Mucosa of gallbladder (tissue), 1 donor: ENCODE measurements around the gene MYO10. TPM values are rescaled to one million over a fixed set of nuclear protein-coding genes. Genes with fewer than 3 reads are reported as not detected.

Experiments
- DNase-seq: peaks from one replicate; pipeline ENCODE4 v3.0.0-alpha.2; 2020; ENCODE audit warnings: low spot score
- total RNA-seq: library from RNA; stranded (reverse); gene quantifications from one replicate; pipeline ENCODE4 v1.2.1, GENCODE V29; 2021
- donor health status: DM: no; HTN: no; CAD: no.

The MYO10 gene
- total RNA-seq, 1 donor from 2014 or later, result 16.2 TPM

GRCh38 chr5:16943846-16944678, 8.0 kb upstream of the MYO10 start:
- DNase-seq, result no peak

DNA sequence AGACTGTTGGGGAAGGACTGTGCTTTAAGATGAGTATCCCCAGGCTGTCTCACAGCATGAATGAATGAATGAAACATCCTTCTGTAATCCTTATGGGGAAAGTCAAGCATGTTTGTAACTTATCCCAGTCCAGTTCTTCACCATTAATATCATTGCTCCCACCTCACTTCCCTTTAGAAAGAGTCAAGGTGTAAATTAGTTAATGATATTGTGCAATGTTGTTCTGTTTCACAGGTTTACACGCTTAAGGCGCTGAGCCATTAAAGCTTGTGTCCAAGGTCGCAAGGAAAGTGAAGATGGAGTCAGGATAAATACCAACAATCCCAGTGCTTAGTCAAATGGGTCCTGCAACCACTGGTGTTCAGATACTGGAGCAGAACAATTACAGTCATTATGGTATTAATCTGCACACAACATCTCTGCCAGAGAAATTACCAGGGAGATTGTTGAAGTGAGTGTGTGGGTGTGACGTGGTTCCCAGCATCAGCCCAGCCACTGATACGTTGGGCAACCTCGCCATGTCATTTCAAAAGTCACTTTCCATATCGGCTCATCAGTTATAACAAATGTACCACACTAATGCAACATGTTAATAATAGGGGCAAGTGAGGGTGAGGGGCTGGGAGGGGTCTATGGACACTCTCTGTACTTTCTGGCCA, 1.5 kb upstream of the MYO10 start:
- no peak for DNase-seq

DNA sequence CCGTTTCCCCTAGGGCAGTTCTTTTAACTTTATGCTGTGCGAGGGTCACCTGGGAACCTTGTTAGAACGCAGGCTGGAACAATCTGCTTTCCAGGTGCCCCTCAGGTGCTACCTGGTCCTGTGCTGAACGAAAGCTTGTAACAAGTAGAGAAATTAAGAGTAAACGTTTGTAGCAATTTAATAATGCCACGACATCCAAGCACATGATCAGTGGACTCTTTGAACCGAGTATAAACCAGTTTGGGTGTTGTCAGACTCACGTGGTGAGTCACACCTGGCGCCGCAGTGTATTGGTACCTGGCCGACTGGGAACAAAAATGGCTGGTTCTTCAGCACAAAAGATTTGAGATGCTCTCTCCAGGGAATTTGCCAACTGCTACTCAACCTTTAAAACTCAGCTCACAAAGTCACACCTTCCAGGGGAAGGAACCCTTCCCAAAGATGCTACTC, 926 bp upstream of the MYO10 start:
- DNase-seq, result peak; percentile 70

- no peak for DNase-seq
These were observed 598 bp downstream of the MYO10 start for GRCh38 chr5:16935231-16936149.

GRCh38 chr5:16934677-16935153, 1.4 kb downstream of the MYO10 start:
- no peak for DNase-seq

- peak; percentile 55 for DNase-seq
These were observed 2.0 kb downstream of the MYO10 start for GRCh38 chr5:16934123-16934522.

- DNase-seq, result no peak
These were observed 2.8 kb downstream of the MYO10 start for GRCh38 chr5:16933337-16933736.

DNA sequence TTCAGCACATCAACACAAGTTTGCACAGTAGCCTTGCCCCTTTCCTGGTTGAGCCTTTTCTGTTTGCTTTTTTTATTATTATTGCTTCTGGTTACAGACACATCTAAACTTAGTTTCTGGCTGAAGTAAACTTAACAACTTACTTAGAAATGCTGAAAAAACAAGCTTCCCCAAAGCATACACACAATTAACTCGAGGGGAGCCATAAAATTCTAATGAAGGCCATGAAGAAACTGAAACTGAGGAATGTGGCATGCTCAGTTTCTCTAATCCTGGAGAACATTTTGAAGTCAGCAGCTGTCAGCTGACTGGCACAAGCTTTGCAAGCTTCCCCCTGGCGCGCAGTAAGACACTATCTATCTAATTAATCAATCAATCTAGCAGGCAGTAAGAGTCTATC, 3.7 kb downstream of the MYO10 start:
- no peak for DNase-seq

DNA sequence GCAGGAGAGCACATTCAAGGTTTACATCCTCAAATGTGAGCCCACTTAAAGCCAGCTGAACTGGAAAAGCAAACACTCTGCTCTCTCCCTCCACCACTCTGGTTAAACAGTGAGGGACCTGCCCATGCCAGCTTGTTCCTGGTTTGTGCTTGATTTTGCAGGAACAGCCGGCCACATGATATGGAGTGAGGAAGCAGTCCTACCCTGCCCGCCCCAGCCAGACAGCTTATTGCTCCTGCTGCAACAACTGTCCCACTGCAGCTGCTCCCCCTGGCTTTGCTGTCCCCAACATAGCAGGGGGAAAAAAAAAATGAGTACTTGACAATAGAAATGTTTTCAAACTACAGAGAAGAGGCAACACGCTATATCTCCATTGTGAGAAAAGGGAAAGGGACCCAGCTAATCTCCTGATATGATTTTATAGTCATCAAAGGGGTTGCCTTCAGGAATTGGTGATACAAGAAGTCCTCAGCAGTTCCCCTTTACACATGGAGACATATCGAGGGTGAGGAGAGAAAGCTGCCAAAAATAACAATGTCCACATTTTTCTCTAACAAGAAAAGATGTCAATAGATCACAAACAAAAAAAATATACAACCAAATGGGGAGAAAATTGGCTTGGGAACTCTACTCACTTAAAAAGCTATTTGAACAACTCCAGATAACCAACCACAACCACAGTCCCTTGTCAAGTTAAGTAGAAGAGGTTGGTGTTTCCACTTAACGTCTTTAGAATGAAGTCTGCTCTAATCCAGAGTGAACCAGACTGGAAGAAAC, 4.6 kb downstream of the MYO10 start:
- peak; percentile 71 for DNase-seq

GRCh38 chr5:16930496-16930895, 5.6 kb downstream of the MYO10 start:
- no peak for DNase-seq

DNA sequence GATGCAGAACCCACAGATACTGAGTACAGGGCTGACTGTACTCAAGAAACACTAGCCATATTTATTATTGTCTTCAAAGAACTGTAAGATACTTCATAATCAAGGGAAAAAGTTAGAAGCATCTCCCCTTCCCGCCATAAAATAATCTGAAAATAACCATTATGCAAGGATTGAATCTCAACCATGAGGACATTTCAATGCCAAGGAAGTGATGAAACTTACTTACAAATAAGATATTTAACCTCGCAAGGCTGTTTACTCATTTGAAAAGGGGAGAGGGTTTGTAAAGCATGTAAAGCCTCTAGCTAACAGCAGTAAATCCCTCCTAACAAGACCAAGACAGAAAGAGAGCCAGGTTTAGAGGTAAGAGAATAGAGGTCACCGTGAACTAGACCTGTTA, 6.3 kb downstream of the MYO10 start:
- DNase-seq, result no peak

DNA sequence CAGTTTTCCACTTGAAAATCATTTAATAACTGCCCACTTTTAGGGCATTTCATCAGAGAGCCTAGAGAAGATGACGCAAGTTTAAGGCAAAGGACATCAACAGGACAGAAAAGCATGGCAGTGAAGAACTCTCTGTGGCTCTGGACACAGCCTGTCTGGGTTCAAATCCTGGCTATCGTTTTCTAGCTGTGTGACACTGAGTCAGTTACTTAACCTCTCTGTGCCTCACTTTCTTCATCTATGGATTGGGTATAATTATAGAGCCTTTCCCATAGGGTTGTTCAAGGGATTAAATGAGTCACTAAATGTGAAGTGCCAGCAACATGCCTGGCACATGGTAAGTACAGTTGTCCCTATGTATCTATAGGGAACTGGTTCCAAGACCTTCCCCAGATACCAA, 6.7 kb downstream of the MYO10 start:
- no peak for DNase-seq

GRCh38 chr5:16927613-16928012, 8.5 kb downstream of the MYO10 start:
- no peak for DNase-seq

GRCh38 chr5:16926417-16926816, 9.7 kb downstream of the MYO10 start:
- no peak for DNase-seq

GRCh38 chr5:16924206-16924605, 11.9 kb downstream of the MYO10 start:
- DNase-seq, result no peak

GRCh38 chr5:16922430-16922829, 13.7 kb downstream of the MYO10 start:
- no peak for DNase-seq

GRCh38 chr5:16921211-16921610, 14.9 kb downstream of the MYO10 start:
- no peak for DNase-seq

- DNase-seq, result no peak
These were observed 15.8 kb downstream of the MYO10 start for GRCh38 chr5:16920109-16920816.

- DNase-seq, result no peak
These were observed 17.0 kb downstream of the MYO10 start for GRCh38 chr5:16918891-16919671.

DNA sequence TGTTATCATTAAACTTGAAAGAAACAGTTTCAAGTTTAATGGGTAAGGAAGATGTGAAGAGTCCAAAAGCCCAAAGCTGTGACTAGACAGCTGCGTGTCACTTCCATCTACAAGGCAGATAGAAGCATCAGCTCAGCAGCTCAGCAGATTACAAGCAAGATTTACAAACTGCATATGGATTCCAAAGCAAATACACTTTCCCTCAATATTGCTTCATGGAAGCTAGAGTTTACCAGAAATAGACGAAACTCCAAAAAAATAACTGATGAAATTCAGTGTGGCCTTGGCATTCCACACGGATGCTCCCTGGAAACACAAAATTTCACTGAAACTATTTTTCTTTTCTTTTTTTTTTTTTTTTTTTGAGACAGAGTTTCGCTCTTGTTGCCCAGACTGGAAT, 17.9 kb downstream of the MYO10 start:
- DNase-seq, result no peak
